RWPE2 (cell line): ENCODE results near the gene EYA2.

Source experiments
- ATAC-seq: fragments of 200-7000 bp; cut with Tn5 transposase; 3 replicates; pipeline ENCODE4 v1.9.1; 2021; ENCODE audit warnings: low read depth
- DNase-seq: peaks from one replicate; pipeline ENCODE4 v3.0.0-alpha.2; 2020; ENCODE audit warnings: low spot score
- H3K27ac ChIP-seq: fragments of 450-650 bp; 2 replicates; pipeline ENCODE4 v1.5.1; 2017; ENCODE audit warnings: mild to moderate bottlenecking; ENCODE audit not compliant: poor library complexity, severe bottlenecking
- H3K27me3 ChIP-seq: fragments of 250-450 bp; sonication (Bioruptor Pico); 2 replicates; pipeline ENCODE4 v1.5.1; 2021; ENCODE audit warnings: mild to moderate bottlenecking, moderate library complexity; ENCODE audit not compliant: insufficient read depth, poor library complexity, severe bottlenecking
- H3K36me3 ChIP-seq: fragments of 250-450 bp; sonication (Bioruptor Pico); 2 replicates; pipeline ENCODE4 v1.5.1; 2020; ENCODE audit warnings: low read depth, mild to moderate bottlenecking, moderate library complexity
- H3K4me1 ChIP-seq: fragments of 250-450 bp; sonication (Bioruptor Pico); 2 replicates; pipeline ENCODE4 v1.5.1; 2021; ENCODE audit warnings: mild to moderate bottlenecking, moderate library complexity; ENCODE audit not compliant: insufficient read depth, poor library complexity, severe bottlenecking
- H3K4me3 ChIP-seq: fragments of 250-450 bp; sonication (Bioruptor Pico); 2 replicates; pipeline ENCODE4 v1.5.1; 2021; ENCODE audit warnings: mild to moderate bottlenecking, moderate library complexity; ENCODE audit not compliant: severe bottlenecking
- H3K9me3 ChIP-seq: fragments of 250-450 bp; sonication (Bioruptor Pico); 2 replicates; pipeline ENCODE4 v1.5.1; 2021; ENCODE audit warnings: mild to moderate bottlenecking, moderate library complexity; ENCODE audit not compliant: severe bottlenecking
- CTCF ChIP-seq: fragments of 450-650 bp; IDR thresholded peaks from one replicate; pipeline ENCODE4 v1.5.1; 2017; ENCODE audit warnings: mild to moderate bottlenecking, moderate library complexity; ENCODE audit not compliant: poor library complexity, severe bottlenecking

The EYA2 gene

GRCh38 chr20:46894971-46895905, 595 bp downstream of the EYA2 start:
- no peak overlapping the region for H3K27ac ChIP-seq
- H3K36me3 ChIP-seq, result no peaks in the 10 kb centered on the region
- peaks cover 37% of the 10 kb centered on the region for H3K27me3 ChIP-seq
- H3K4me1 ChIP-seq, result peaks cover 3% of the 10 kb centered on the region
- peaks cover 6% of the 10 kb centered on the region for H3K9me3 ChIP-seq
- TF ChIP-seq CTCF, result peak; percentile 30
- H3K4me3 ChIP-seq, result peak overlapping the region; percentile 54
- ATAC-seq (peak; percentile 63), DNase-seq (no peak)

- TF ChIP-seq CTCF, result no peak
- Histone ChIP-seq H3K27ac (no peak overlapping the region), H3K4me3 (peak overlapping the region; percentile 54), H3K36me3 (no peaks in the 10 kb centered on the region), H3K4me1 (peaks cover 3% of the 10 kb centered on the region), H3K9me3 (no peaks in the 10 kb centered on the region), H3K27me3 (peaks cover 37% of the 10 kb centered on the region)
- ATAC-seq (peak; percentile 6; the same call in 2 of the 3 replicates), DNase-seq (no peak)
Measured at GRCh38 chr20:46895906-46896242, 1.2 kb downstream of the EYA2 start.

GRCh38 chr20:46897328-46897880, 2.8 kb downstream of the EYA2 start:
- Histone ChIP-seq H3K36me3 (no peaks in the 10 kb centered on the region), H3K27me3 (peaks cover 37% of the 10 kb centered on the region), H3K4me3 (no peak overlapping the region), H3K4me1 (peaks cover 16% of the 10 kb centered on the region), H3K27ac (no peak overlapping the region), H3K9me3 (no peaks in the 10 kb centered on the region)
- DNase-seq, result no peak
- TF ChIP-seq CTCF, result no peak
- ATAC-seq, result no peak

GRCh38 chr20:46898423-46898822, 3.8 kb downstream of the EYA2 start:
- H3K4me3 ChIP-seq, result no peak overlapping the region
- ATAC-seq, result no peak
- TF ChIP-seq CTCF, result no peak
- H3K27me3 ChIP-seq, result peaks cover 37% of the 10 kb centered on the region
- no peak for DNase-seq
- no peak overlapping the region for H3K27ac ChIP-seq
- no peaks in the 10 kb centered on the region for H3K9me3 ChIP-seq
- H3K4me1 ChIP-seq, result peaks cover 16% of the 10 kb centered on the region
- H3K36me3 ChIP-seq, result no peaks in the 10 kb centered on the region

- H3K36me3 ChIP-seq, result no peaks in the 10 kb centered on the region
- DNase-seq (no peak), ATAC-seq (no peak)
- H3K4me1 ChIP-seq, result peaks cover 16% of the 10 kb centered on the region
- no peak overlapping the region for H3K4me3 ChIP-seq
- H3K27me3 ChIP-seq, result peaks cover 29% of the 10 kb centered on the region
- no peak for TF ChIP-seq CTCF
- no peaks in the 10 kb centered on the region for H3K9me3 ChIP-seq
- no peak overlapping the region for H3K27ac ChIP-seq
Measured at GRCh38 chr20:46899621-46900020, 5.0 kb downstream of the EYA2 start.
